NCI-H2227 (cell line): ENCODE data around the gene CHD1.
A peak's percentile ranks its signal among the peaks of the same experiment; 100 is the strongest.
"Not testable (repeated sequence)": the region's sequence is repeated elsewhere in the genome, so short reads cannot be mapped to it uniquely, and the experiment has no call there.

ENCODE experiments used
- DNase-seq: peaks from one replicate; lab custom pipeline; 2025; ENCODE audit not compliant: unreplicated experiment; lab: John Stamatoyannopoulos, UW

CHD1 gene

GRCh38 chr5:98928873-98929709 lies at the start of gene CHD1:
CHD1 (minus strand) TSS chr5:98929007; CDS start chr5:98926386, 2,621 bp downstream.
- peak; percentile 96 for DNase-seq

DNA sequence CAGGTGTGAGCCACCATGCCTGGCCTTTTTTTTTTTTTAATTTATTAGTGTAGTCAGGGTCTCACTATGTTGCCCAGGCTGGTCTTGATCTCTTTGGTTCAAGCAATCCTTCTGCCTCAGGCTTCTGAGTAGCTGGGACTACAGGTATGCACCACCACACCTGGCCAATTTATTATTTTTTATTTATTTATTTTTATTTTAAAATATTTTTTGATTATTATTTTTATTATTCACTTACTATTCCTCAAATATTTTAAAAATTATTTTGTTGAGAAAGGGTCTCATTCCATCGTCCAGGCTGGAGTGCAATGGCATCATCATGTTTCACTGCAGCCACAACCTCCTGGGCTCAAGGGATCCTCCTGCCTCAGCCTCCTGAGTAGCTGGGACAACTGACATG lies 49.7 kb upstream of the CHD1 start:
- DNase-seq = no peak

DNA sequence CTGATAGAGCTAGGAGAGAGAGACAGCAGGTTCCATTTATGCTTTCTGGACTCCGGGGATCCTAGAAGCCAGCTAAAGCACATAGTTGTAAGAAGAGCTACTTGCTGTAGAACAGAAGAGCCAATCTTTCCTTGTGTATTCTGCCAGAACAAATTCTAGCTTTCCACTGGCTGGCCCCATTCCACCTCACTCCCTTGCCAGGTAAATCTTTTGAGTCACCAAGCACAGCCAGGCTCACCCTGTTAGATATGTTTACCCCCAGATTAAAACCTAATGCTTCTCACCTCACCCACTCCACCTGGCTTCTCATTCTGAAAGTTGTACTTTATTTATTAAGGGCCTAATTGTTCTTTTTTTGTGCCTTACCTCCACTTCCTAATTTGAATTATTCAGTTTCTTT lies 48.9 kb upstream of the CHD1 start:
- no peak for DNase-seq

DNA sequence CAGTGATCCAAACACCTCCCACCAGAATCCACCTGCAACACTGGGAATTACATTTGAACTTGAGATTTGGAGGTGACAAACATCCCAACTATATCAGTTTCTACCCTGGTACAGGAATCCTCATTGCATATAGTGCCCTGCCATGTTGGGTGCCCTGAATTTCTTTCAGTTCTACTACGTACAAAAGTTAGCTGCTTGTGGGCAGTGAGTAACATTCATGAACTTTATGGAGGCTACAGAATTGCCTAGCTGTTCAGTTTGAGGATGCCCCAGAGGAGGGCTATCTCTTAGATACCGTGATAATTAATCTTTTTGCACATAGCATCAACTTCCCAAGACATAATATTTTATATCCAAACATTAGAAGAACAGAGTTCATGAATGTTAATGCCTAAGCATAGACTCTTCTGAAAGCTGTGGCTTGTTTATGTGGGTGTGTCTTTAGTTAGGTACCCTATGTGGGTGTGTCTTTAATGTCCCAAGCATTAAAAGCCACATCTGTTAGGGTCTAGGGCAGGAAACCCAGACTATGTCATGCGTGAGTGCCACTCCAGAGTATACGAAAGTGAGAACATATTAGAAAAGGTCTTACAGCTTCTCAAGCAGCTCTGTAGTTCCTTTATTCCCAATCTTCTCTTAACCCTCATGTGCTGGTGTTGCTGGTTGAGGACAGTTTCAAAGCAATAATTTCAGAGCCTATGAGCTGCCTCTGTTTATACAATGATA lies 47.0 kb upstream of the CHD1 start:
- DNase-seq = no peak

- DNase-seq = no peak
These were observed 46.4 kb upstream of the CHD1 start for GRCh38 chr5:98975223-98975622.

- no peak for DNase-seq
These were observed 40.6 kb upstream of the CHD1 start for GRCh38 chr5:98969400-98969799.

DNA sequence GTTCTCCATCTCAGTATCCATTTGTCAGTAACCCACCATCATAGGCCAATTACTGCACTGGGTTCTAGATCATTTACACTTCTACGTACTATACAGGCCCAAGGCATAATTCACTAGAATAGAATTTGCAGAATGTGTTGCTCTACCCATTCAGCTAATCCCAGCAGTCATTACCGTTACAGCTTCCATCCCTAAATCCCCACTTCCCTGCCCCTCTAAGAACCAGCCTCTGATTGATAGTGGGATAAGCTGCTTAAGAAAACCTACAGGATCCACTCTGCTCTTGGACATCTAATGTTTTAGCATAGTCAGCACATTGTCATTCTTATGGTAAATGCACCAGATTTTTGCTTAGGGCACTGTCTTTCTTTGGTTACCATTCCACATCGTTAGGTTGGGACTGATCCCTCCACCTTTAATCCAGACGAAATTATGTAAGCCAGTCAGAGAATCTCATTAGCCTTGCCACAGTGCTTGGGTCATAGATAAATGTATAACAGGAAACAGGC lies 39.3 kb upstream of the CHD1 start:
- DNase-seq = no peak

DNA sequence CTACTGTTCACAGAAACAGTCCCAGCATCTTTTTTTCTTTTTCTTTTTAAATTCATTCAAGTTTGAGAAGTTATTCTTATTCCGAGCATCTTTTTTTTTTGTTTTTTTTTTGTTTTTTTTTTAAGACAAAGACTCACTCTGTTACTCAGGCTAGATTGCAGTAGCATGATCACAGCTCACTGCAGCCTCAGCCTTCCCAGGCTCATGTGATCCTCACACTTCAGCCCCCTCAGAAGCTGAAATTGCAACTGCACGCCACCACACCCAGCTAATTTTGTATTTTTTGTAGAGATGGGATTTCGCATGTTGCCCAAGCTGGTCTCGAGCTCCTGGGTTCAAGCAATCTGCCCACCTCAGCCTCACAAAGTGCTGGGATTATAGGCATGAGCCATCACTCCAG lies 36.4 kb upstream of the CHD1 start:
- DNase-seq = no peak

GRCh38 chr5:98964621-98965020 lies 35.8 kb upstream of the CHD1 start:
- peak; percentile 56 for DNase-seq

DNA sequence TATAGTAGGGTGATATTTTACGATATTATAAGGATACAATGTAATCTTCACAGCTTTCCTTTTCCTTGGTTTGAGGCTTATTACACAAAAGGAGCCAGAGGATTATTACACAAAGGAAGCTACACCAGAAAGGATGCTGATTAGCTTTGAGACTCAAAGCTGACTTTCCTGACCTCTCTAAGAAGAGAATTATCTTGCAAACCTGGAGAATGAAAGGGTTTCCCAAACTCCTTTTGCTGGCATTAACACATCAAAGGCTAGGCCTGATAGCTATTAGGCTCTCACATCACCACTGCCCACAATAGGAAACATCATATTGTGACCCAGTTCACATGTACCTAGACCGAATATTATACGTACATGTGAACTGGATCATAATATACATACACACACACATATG lies 34.2 kb upstream of the CHD1 start:
- DNase-seq = no peak

DNA sequence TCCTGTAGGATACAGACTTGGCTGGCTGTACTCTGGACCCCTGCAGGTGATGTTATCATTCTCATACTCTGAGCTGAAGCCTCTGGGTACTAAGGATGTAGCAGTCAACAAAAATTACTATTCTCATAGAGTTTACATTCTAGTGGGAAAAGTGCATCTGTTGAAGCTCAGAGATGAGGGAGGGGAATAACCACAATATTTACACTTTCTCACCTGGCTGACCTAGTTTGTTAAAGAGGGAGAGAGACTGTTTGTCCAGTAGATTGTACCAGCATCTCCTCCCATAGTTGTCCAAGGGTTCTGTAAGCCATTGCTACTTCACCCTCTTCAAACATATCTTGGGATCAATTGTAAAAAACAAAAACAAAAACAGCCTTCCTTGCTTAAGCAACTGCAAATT lies 33.8 kb upstream of the CHD1 start:
- no peak for DNase-seq

DNA sequence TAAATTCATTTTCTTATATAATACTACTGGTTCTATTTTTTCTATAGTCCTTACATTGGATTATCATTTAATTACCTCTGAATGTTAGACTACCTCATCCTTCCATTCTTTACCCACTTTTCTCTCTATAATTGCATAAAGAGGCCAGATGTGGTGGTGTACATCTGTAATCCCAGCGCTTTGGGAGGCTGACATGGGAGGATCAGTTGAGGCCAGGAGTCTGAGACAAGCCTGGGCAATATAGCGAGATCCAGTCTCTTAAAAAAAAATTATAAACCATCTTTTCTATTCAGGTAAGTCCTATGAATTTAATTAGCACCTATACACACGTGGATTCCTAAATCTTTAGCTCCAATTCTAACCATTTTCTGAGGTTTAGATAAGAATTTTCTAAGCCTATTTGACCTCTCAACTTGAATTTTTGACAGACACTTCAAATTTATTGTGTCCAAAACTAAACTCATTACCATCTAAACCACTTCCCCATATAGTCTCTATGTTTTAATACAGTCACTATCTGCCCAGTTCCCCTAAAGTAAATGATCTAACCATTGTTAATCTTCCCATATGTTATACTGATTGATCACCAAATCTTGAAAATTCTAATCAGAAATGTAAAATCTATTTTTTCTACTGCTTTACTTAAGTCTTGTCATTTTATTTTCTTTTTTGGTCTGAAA lies 33.0 kb upstream of the CHD1 start:
- DNase-seq = no peak

DNA sequence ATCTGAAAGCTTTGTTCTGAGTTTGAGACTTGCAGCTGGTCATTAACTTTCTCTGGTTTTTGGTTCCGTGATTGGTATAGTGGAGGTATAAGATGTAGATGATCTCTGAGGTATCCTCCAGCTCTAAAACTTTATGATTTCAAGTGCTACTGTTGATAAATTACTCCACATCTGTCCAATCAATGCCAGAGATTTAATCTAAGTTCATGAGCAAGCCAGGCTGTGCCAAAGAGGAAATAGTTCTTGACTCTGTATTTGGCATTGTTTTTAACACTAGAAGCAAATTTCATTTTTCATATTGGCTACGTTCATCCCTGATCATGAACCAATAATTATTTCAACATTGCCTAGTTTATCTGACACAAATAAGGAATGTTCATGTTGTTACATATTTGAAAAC lies 28.5 kb upstream of the CHD1 start:
- DNase-seq = no peak

- DNase-seq = not testable (repeated sequence)
These were observed 27.1 kb upstream of the CHD1 start for GRCh38 chr5:98955888-98956287.

GRCh38 chr5:98955471-98955870 lies 26.7 kb upstream of the CHD1 start:
- not testable (repeated sequence) for DNase-seq

- DNase-seq = no peak
These were observed 25.7 kb upstream of the CHD1 start for GRCh38 chr5:98954392-98955028.

DNA sequence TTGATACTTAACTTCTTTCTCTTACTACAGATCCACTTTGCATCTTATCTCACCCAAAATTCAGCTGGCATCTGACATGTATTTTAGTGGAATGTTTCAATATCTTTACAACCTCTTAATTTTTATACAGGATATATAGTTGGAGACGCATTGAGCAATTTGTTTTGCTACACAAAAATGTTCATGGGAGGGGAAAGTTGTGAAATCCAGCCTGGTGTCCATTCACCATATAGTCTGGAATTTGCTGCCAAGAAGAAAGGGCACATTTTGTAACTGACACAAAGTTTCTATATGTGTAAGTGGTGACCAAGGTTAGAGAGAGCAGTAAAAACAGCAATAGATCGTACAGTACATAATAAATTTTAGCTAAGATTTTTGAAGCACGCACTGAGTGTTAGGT lies 14.0 kb upstream of the CHD1 start:
- no peak for DNase-seq

DNA sequence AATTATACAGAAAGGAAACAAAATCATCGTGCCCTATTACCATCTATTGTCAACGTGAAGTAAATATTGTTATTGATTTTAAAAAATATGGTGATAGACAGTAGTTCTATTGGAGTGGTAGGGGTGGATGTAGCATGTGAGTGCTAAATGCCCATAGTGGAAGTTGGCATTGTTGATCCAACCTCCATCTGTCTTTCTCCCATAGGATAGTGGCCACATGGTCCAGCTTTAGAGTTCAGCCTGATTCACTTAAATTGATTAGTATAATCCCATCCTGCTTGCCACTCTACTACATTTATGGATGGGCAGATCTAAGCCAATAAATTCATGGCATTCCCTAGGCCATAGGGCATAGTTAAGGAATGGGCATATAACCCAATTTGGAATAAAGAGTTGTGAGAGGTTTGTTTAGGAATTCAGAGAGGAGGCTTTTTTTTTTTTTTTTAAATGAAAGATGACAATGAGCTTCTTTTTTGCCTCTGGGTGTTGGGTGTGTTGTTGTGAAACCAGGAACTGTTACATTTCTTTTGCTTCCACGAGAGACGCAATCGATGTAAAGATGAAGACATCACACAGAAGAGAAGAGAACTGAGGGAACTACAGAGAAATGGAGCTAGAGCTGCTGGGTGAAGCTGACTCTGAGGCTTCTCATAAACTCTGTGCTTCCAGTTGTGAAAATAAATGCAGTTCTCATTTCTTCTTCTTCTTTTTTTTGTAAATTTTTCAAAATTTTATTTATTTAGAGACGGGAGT lies 12.5 kb upstream of the CHD1 start:
- DNase-seq = no peak

DNA sequence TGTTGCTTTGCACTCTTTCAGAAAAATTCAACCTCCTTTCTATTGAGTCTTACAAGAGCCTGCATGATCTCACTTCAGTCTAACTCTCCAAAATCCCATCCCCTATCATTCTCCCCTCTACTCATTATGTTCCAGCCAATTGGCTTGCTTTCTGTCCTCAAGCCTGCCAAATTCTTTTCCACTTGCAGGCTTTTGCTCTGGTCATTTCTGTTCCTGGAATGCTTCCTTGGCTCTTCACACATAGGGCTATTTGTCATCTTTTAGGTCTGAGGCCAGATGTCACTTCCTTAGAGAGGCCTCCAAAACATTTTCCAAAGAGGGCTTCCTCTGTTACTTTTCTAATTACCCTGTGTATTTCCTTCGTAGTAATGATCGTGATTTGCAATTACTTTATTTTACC lies 11.8 kb upstream of the CHD1 start:
- no peak for DNase-seq

GRCh38 chr5:98938464-98938863 lies 9.7 kb upstream of the CHD1 start:
- no peak for DNase-seq
